GM23248 (cell line): Measurements from ENCODE around the gene OLFML3. TPM values are rescaled to one million over a fixed set of nuclear protein-coding genes. Genes with fewer than 3 reads are reported as not detected.

ENCODE experiments used
- DNase-seq: peaks from one replicate; pipeline ENCODE4 v3.0.0-alpha.2; 2015
- H2AFZ ChIP-seq: fragments of 200-600 bp; sonication (generic); 2 replicates; pipeline ENCODE4 v1.6.1; 2016; ENCODE audit warnings: antibody characterized with exemption
- H3F3A ChIP-seq: fragments of 200-600 bp; sonication (generic); 2 replicates; pipeline ENCODE4 v1.6.1; 2016; ENCODE audit warnings: mild to moderate bottlenecking, antibody characterized with exemption, mixed run types; ENCODE audit not compliant: insufficient read depth
- H3K27ac ChIP-seq: fragments of 200-600 bp; sonication (generic); 2 replicates; pipeline ENCODE4 v1.5.1; 2016; ENCODE audit warnings: mild to moderate bottlenecking
- H3K27me3 ChIP-seq: fragments of 200-600 bp; sonication (generic); replicated peaks from 2 replicates; pipeline ENCODE4 v1.6.1; 2016; ENCODE audit warnings: mild to moderate bottlenecking; ENCODE audit not compliant: insufficient read depth
- H3K36me3 ChIP-seq: fragments of 200-600 bp; sonication (generic); 2 replicates; pipeline ENCODE4 v1.6.1; 2016; ENCODE audit warnings: low read depth, mild to moderate bottlenecking
- H3K4me1 ChIP-seq: fragments of 200-600 bp; sonication (generic); 2 replicates; pipeline ENCODE4 v1.6.1; 2016; ENCODE audit warnings: mild to moderate bottlenecking; ENCODE audit not compliant: insufficient read depth
- H3K4me2 ChIP-seq: fragments of 200-600 bp; sonication (generic); one replicate; pipeline ENCODE4 v1.6.1; 2016; ENCODE audit warnings: mild to moderate bottlenecking; ENCODE audit not compliant: unreplicated experiment
- H3K4me3 ChIP-seq: fragments of 200-600 bp; sonication (generic); 2 replicates; pipeline ENCODE4 v1.5.1; 2016; ENCODE audit warnings: mild to moderate bottlenecking
- H3K79me2 ChIP-seq: fragments of 200-600 bp; sonication (generic); 2 replicates; pipeline ENCODE4 v1.6.1; 2016; ENCODE audit warnings: mild to moderate bottlenecking; ENCODE audit not compliant: insufficient read depth
- H3K9ac ChIP-seq: fragments of 200-600 bp; sonication (generic); 2 replicates; pipeline ENCODE4 v1.6.1; 2016; ENCODE audit warnings: mild to moderate bottlenecking
- H3K9me2 ChIP-seq: fragments of 200-600 bp; sonication (generic); 2 replicates; pipeline ENCODE4 v1.6.1; 2016; ENCODE audit warnings: mixed run types, mild to moderate bottlenecking, moderate library complexity; ENCODE audit not compliant: insufficient read depth
- H3K9me3 ChIP-seq: fragments of 200-600 bp; sonication (generic); one replicate; pipeline ENCODE4 v1.6.1; 2017; ENCODE audit warnings: low read depth
- H4K20me1 ChIP-seq: fragments of 200-600 bp; sonication (generic); 2 replicates; pipeline ENCODE4 v1.6.0; 2016; ENCODE audit not compliant: insufficient read depth
- EZH2 ChIP-seq: fragments of 200-600 bp; sonication (generic); IDR thresholded peaks from 2 replicates; pipeline ENCODE4 v1.6.1; 2018; ENCODE audit warnings: antibody characterized with exemption, mild to moderate bottlenecking; ENCODE audit not compliant: insufficient read depth, poor library complexity, severe bottlenecking
- EZH2phosphoT487 ChIP-seq: fragments of 200-600 bp; sonication (generic); IDR thresholded peaks from 2 replicates; pipeline ENCODE4 v1.6.1; 2018; ENCODE audit warnings: antibody characterized with exemption, moderate library complexity, mild to moderate bottlenecking, low read depth; ENCODE audit not compliant: insufficient read depth
- WGBS, 2 experiments: methylation state at CpG; one replicate each; pipeline ENCODE4 v1.1.6; 2015 to 2017; ENCODE audit warnings: low lambda C conversion rate in 2 of 2, low coverage in 1 of 2; ENCODE audit errors: missing lambda C conversion rate in 2 of 2; 5-methylcytosine and 5-hydroxymethylcytosine counted together
- in situ Hi-C: fragments of 300-500 bp; cut with MboI; formaldehyde crosslinking; loops from 2 replicates; pipeline ENCODE4 v1.15.0; 2020
- polyA plus RNA-seq: library from polyadenylated mRNA; unstranded; fragments of >200 nt; fragmentation: Nextera tagmentation; extraction: Ambion mirVana; gene quantifications from 2 replicates; pipeline ENCODE4 v1.2.1, GENCODE V29; 2016
- total RNA-seq: library from RNA; depleted of rRNA; stranded (reverse); fragments of >200 nt; shearing (Covaris generic); gene quantifications from 2 replicates; pipeline ENCODE4 v1.2.3, GENCODE V29; 2014

Gene OLFML3
- total and polyA plus RNA-seq, 2 experiments from 2014 or later = 141 to 168 TPM

DNA sequence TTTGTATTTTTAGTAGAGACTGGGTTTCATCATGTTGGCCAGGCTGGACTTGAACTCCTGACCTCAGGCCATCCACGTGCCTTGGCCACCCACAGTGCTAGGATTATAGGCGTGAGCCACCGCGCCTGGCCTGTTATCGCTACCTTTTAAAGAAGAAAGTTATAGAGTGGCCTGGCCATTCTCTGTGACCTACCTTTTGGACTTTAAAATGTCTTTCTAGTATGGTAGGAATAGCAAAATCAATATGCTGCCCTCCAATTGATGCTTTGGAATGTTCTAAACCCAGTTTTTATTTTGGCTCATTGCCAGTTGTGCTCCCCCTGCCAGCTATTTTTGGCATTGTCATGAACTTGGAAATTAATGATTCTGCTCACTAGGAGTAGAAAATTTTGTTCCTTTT, 30.3 kb upstream of the OLFML3 start:
- no peaks in the 10 kb centered on the region for H3K27me3 ChIP-seq
- peaks cover 4% of the 10 kb centered on the region; the same call in 1 of the 2 replicates for H3K36me3 ChIP-seq
- no peak overlapping the region for H2AFZ ChIP-seq
- no peak overlapping the region for H3K4me2 ChIP-seq
- no peak for TF ChIP-seq EZH2phosphoT487
- no peak for TF ChIP-seq EZH2
- H3K27ac ChIP-seq = no peak overlapping the region
- no peaks in the 10 kb centered on the region for H3K9me3 ChIP-seq
- no peaks in the 10 kb centered on the region for H3K4me1 ChIP-seq
- no peak overlapping the region for H3K4me3 ChIP-seq
- in situ Hi-C loops = loop anchor here (25.0 kb wide), 1 partner anchor 812 kb away; no protein-coding TSS in a partner anchor
- no peaks in the 10 kb centered on the region for H3K9me2 ChIP-seq
- H4K20me1 ChIP-seq = no peaks in the 10 kb centered on the region
- no peak overlapping the region for H3K9ac ChIP-seq
- peak; percentile 31 for DNase-seq
- 0 out of 2 replicates have a peak, but pooled peaks cover 4% of the 10 kb centered on the region for H3F3A ChIP-seq
- WGBS, 2 experiments = 84 to 91% methylated on average over 5 of the region's 5 CpGs
- H3K79me2 ChIP-seq = peaks cover 98% of the 10 kb centered on the region

DNA sequence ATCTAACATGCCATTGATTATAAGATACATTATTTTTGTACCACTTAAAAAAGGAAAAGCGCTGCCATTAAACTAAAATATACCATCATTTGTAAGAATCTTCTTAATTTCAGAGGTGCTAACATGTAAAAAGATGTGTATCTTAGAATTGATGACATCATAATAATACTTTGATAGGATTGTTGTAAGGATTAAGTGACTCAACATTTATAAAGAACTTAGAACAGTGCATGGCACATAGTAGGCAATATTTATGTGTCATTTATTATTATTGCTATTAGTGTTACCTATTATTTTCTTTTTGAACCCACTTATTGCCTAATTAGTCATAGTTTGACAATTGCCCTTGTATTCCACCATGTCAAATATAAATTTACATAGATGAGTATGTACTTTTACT, 28.4 kb upstream of the OLFML3 start:
- Histone ChIP-seq H3K4me2 (no peak overlapping the region), H3K9me2 (no peaks in the 10 kb centered on the region), H3K9ac (no peak overlapping the region), H3F3A (0 out of 2 replicates have a peak, but pooled peaks cover 4% of the 10 kb centered on the region), H3K9me3 (no peaks in the 10 kb centered on the region), H3K79me2 (peaks cover 94% of the 10 kb centered on the region), H3K36me3 (peaks cover 17% of the 10 kb centered on the region), H3K27ac (no peak overlapping the region), H3K4me1 (no peaks in the 10 kb centered on the region), H3K4me3 (no peak overlapping the region), H3K27me3 (no peaks in the 10 kb centered on the region), H2AFZ (no peak overlapping the region), H4K20me1 (no peaks in the 10 kb centered on the region)
- 97 to 100% methylated on average over 1 of the region's 1 CpG for WGBS, 2 experiments
- DNase-seq = no peak
- in situ Hi-C loops = no loop called here
- TF ChIP-seq EZH2 (no peak), EZH2phosphoT487 (no peak)

DNA sequence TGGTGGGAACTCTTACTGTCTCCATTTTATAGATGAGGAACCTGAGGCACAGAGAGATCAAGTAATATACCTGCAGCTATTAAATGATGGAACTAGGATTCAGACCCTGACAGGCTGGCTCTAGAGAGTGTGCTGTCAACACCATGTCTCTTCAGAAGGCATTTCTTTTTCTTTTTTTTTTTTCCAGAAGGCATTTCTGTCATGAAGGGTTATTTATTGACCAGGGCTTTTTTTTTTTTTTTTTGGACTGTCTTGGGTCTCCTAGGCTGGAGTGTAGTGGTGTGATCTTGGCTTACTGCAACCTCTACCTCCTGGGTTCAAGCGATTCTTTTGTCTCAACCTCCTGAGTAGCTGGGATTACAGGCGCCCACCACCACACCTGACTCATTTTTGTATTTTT, 27.6 kb upstream of the OLFML3 start:
- in situ Hi-C loops = no loop called here
- TF ChIP-seq EZH2 = no peak
- TF ChIP-seq EZH2phosphoT487 = no peak
- H3K4me1 ChIP-seq = no peaks in the 10 kb centered on the region
- no peaks in the 10 kb centered on the region for H4K20me1 ChIP-seq
- no peaks in the 10 kb centered on the region for H3K27me3 ChIP-seq
- H3K9me3 ChIP-seq = no peaks in the 10 kb centered on the region
- H3K4me2 ChIP-seq = no peak overlapping the region
- peaks cover 23% of the 10 kb centered on the region for H3K36me3 ChIP-seq
- WGBS, 2 experiments = 97 to 100% methylated on average over 2 of the region's 2 CpGs
- H2AFZ ChIP-seq = no peak overlapping the region
- 0 out of 2 replicates have a peak, but pooled peaks cover 4% of the 10 kb centered on the region for H3F3A ChIP-seq
- H3K9ac ChIP-seq = no peak overlapping the region
- no peak overlapping the region for H3K27ac ChIP-seq
- no peak for DNase-seq
- no peak overlapping the region for H3K4me3 ChIP-seq
- H3K9me2 ChIP-seq = no peaks in the 10 kb centered on the region
- H3K79me2 ChIP-seq = peaks cover 86% of the 10 kb centered on the region

DNA sequence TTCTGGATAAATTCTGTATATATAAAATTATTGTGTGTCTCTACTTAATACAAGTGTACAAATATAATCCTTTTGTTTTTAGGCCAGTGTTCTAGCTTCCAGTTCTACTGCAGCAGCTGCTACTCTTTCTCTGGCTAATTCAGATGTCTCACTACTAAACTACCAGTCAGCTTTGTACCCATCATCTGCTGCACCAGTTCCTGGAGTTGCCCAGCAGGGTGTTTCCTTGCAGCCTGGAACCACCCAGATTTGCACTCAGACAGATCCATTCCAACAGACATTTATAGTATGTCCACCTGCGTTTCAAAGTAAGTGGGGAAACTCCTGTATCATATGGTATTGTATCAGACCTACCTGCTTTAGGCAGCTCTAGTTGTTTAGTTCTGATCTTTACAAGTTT, 21.3 kb upstream of the OLFML3 start:
- in situ Hi-C loops = no loop called here
- Histone ChIP-seq H3K79me2 (peaks cover 25% of the 10 kb centered on the region), H2AFZ (no peak overlapping the region), H3K9me3 (no peaks in the 10 kb centered on the region), H3F3A (no peaks in the 10 kb centered on the region), H4K20me1 (no peaks in the 10 kb centered on the region), H3K27ac (no peak overlapping the region), H3K27me3 (no peaks in the 10 kb centered on the region), H3K4me3 (no peak overlapping the region), H3K36me3 (peaks cover 46% of the 10 kb centered on the region), H3K4me1 (peaks cover 6% of the 10 kb centered on the region; the same call in 1 of the 2 replicates), H3K9ac (no peak overlapping the region), H3K9me2 (no peaks in the 10 kb centered on the region), H3K4me2 (no peak overlapping the region)
- no peak for TF ChIP-seq EZH2
- TF ChIP-seq EZH2phosphoT487 = no peak
- WGBS, 2 experiments = 91 to 100% methylated on average over 1 of the region's 1 CpG
- no peak for DNase-seq

DNA sequence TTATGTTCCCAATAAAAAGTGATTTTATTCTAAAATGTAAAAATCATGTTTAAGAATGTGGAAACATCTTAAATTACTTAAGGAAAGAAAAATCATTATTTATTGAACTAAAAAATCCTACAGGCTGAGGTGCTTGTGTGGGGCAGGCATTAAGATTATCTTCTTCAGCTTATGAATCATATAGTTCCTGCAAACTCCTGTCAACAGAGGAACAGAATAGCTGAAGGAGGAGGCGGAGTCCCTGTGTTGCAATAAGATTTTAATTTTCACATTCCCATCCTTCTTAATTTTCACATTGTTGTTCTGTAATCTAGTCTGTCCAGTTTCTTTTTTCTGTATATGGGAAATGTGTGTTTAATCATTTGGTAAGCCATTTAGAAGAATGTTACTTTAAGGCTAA, 20.6 kb upstream of the OLFML3 start:
- H3K79me2 ChIP-seq = peaks cover 18% of the 10 kb centered on the region
- no peak overlapping the region for H3K4me3 ChIP-seq
- H2AFZ ChIP-seq = no peak overlapping the region
- no peaks in the 10 kb centered on the region for H3F3A ChIP-seq
- H3K4me1 ChIP-seq = peaks cover 6% of the 10 kb centered on the region; the same call in 1 of the 2 replicates
- in situ Hi-C loops = no loop called here
- H3K9ac ChIP-seq = no peak overlapping the region
- peaks cover 46% of the 10 kb centered on the region for H3K36me3 ChIP-seq
- DNase-seq = peak; percentile 20
- H3K27me3 ChIP-seq = no peaks in the 10 kb centered on the region
- no peaks in the 10 kb centered on the region for H3K9me3 ChIP-seq
- H3K4me2 ChIP-seq = no peak overlapping the region
- no peak overlapping the region for H3K27ac ChIP-seq
- no peaks in the 10 kb centered on the region for H3K9me2 ChIP-seq
- 100% methylated on average over 1 of the region's 1 CpG for WGBS, 2 experiments
- no peak for TF ChIP-seq EZH2
- TF ChIP-seq EZH2phosphoT487 = no peak
- no peaks in the 10 kb centered on the region for H4K20me1 ChIP-seq
